Esophagus muscularis mucosa (tissue), 4 donors: ENCODE data around the gene PBXIP1. TPM values are rescaled to one million over a fixed set of nuclear protein-coding genes. Genes with fewer than 3 reads are reported as not detected.

ENCODE experiments used
- DNase-seq: peaks from one replicate; pipeline ENCODE4 v3.0.0-alpha.2; 2017; ENCODE audit errors: extremely low spot score
- H3K27ac ChIP-seq, 4 donors: fragments of 200-600 bp; sonication (generic); replicated peaks in 1 of 4; 1 replicate in 3 of 4; 2 replicates in 1 of 4; pipeline ENCODE4 v1.5.1; 2016 to 2019; ENCODE audit warnings: mild to moderate bottlenecking in 1 of 4
- H3K27me3 ChIP-seq, 4 donors: fragments of 200-600 bp; sonication (generic); one replicate each; pipeline versions ENCODE4 v1.5.1 to v1.6.0; 2016 to 2019
- H3K36me3 ChIP-seq, 4 donors: fragments of 200-600 bp; sonication (generic); one replicate each; pipeline ENCODE4 v1.5.1; 2016 to 2019
- H3K4me1 ChIP-seq, 4 donors: fragments of 200-600 bp; sonication (generic); one replicate each; pipeline ENCODE4 v1.5.1; 2016 to 2019
- H3K4me3 ChIP-seq, 4 donors: fragments of 200-600 bp; sonication (generic); 1 replicate in 2 of 4; 2 replicates in 2 of 4; pipeline ENCODE4 v1.5.1; 2016 to 2019; ENCODE audit warnings: mild to moderate bottlenecking in 4 of 4, moderate library complexity in 1 of 4
- H3K9me3 ChIP-seq, 4 donors: fragments of 200-600 bp; sonication (generic); 1 replicate in 3 of 4; 2 replicates in 1 of 4; pipeline ENCODE4 v1.5.1; 2016 to 2019
- CTCF ChIP-seq, 3 experiments: fragments of 200-600 bp in 2 of 3; fragments of 450-650 bp in 1 of 3; sonication (generic) in 2 of 3; IDR thresholded peaks; one replicate each; pipeline ENCODE4 v1.5.1; 2017 to 2019; ENCODE audit warnings: antibody characterized with exemption in 3 of 3, mild to moderate bottlenecking in 2 of 3, moderate library complexity in 1 of 3
- EP300 ChIP-seq: sonication (generic); formaldehyde crosslinking; IDR thresholded peaks from one replicate; pipeline ENCODE4 v1.6.1; 2017; ENCODE audit warnings: antibody characterized with exemption
- POLR2A ChIP-seq: fragments of 450-650 bp; IDR thresholded peaks from one replicate; pipeline ENCODE4 v1.6.1; 2017; ENCODE audit warnings: antibody characterized with exemption, moderate library complexity, mild to moderate bottlenecking, low read depth
- POLR2AphosphoS5 ChIP-seq, 2 donors: sonication (generic); formaldehyde crosslinking; IDR thresholded peaks; one replicate each; pipeline ENCODE4 v1.6.1; 2017; ENCODE audit warnings: antibody characterized with exemption in 2 of 2
- WGBS: methylation state at CpG from one replicate; pipeline ENCODE4 v1.1.5; 2018; 5-methylcytosine and 5-hydroxymethylcytosine counted together
- intact Hi-C: fragments of 100-400 bp; cut with DNase I; formaldehyde crosslinking; loops from one replicate; pipeline ENCODE4 v1.15.1; 2023
- total RNA-seq, 4 donors: library from RNA; depleted of rRNA; stranded (reverse); fragments of >200 nt; gene quantifications; one replicate each; pipeline versions ENCODE4 v1.1.0 to v1.2.1, GENCODE V29; 2016

PBXIP1 gene
- total RNA-seq, 4 donors from 2014 or later = 192 to 309 (median 238) TPM

- H3K27me3 ChIP-seq = no peaks in the 10 kb centered on the region
- peaks cover 8 to 52% (median 43%) of the 10 kb centered on the region in 4 donors for H3K36me3 ChIP-seq
- H3K27ac ChIP-seq = peak overlapping the region; percentile 96 to 98 (median 96)
- H3K4me1 ChIP-seq = peaks cover 58 to 73% (median 66%) of the 10 kb centered on the region in 4 donors
- WGBS = 62% methylated on average over 5 of the region's 5 CpGs
- TF ChIP-seq POLR2AphosphoS5 (IDR thresholded peaks at IDR 0.05) = no peak
- no peak for TF ChIP-seq CTCF (IDR thresholded peaks at IDR 0.05)
- no peak for DNase-seq
- H3K4me3 ChIP-seq = peak overlapping the region; percentile 51 to 56 (median 54)
- intact Hi-C loops = no loop called here
- H3K9me3 ChIP-seq = no peaks in the 10 kb centered on the region
Measured at GRCh38 chr1:154969246-154969645, 13.3 kb upstream of the PBXIP1 start.

- peak overlapping the region; percentile 96 to 98 (median 96) for H3K27ac ChIP-seq
- peak overlapping the region; percentile 51 to 56 (median 54) for H3K4me3 ChIP-seq
- peaks cover 58 to 73% (median 66%) of the 10 kb centered on the region in 4 donors for H3K4me1 ChIP-seq
- peaks cover 13 to 57% (median 49%) of the 10 kb centered on the region in 4 donors for H3K36me3 ChIP-seq
- DNase-seq = no peak
- no peak for TF ChIP-seq EP300
- TF ChIP-seq POLR2AphosphoS5 (IDR thresholded peaks at IDR 0.05) = no peak
- TF ChIP-seq POLR2A = no peak
- no peak for TF ChIP-seq CTCF (IDR thresholded peaks at IDR 0.05)
- no peaks in the 10 kb centered on the region for H3K27me3 ChIP-seq
- WGBS = 90% methylated on average over 2 of the region's 3 CpGs
- no peaks in the 10 kb centered on the region for H3K9me3 ChIP-seq
- intact Hi-C loops = no loop called here
Measured at GRCh38 chr1:154968731-154969130, 12.8 kb upstream of the PBXIP1 start.

- DNase-seq = no peak
- WGBS = 70% methylated on average over 5 of the region's 5 CpGs
- no peak for TF ChIP-seq POLR2AphosphoS5 (IDR thresholded peaks at IDR 0.05)
- TF ChIP-seq EP300 = no peak
- no peak for TF ChIP-seq CTCF (IDR thresholded peaks at IDR 0.05)
- no peak for TF ChIP-seq POLR2A
- Histone ChIP-seq H3K9me3 (no peaks in the 10 kb centered on the region), H3K4me1 (peaks cover 56 to 75% (median 68%) of the 10 kb centered on the region in 4 donors), H3K36me3 (peaks cover 23 to 68% (median 59%) of the 10 kb centered on the region in 4 donors), H3K27me3 (no peaks in the 10 kb centered on the region), H3K27ac (peak overlapping the region; percentile 96 to 98 (median 96)), H3K4me3 (no peak overlapping the region)
- intact Hi-C loops = no loop called here
Measured at GRCh38 chr1:154967331-154967950, 11.5 kb upstream of the PBXIP1 start.

GRCh38 chr1:154966111-154966510 lies 10.2 kb upstream of the PBXIP1 start:
- WGBS = 85% methylated on average over 5 of the region's 7 CpGs
- intact Hi-C loops = no loop called here
- DNase-seq = no peak
- Histone ChIP-seq H3K27ac (peak overlapping the region in 2 of 4 donors; percentile 96 to 98), H3K27me3 (no peaks in the 10 kb centered on the region), H3K4me3 (no peak overlapping the region), H3K9me3 (no peaks in the 10 kb centered on the region), H3K4me1 (peaks cover 46 to 70% (median 59%) of the 10 kb centered on the region in 4 donors), H3K36me3 (peaks cover 23 to 68% (median 59%) of the 10 kb centered on the region in 4 donors)
- no peak for TF ChIP-seq CTCF (IDR thresholded peaks at IDR 0.05)
- no peak for TF ChIP-seq EP300
- no peak for TF ChIP-seq POLR2AphosphoS5 (IDR thresholded peaks at IDR 0.05)
- TF ChIP-seq POLR2A = no peak
